Ectodermal cell (in vitro differentiated cells): Measurements from ENCODE around the gene CHST8.

Experiments used
- H3K27ac ChIP-seq: 2 replicates; pipeline ENCODE4 v1.7.0; 2013; ENCODE audit warnings: mild to moderate bottlenecking, low read depth, low read length; ENCODE audit not compliant: insufficient read depth, poor library complexity, severe bottlenecking
- H3K27me3 ChIP-seq: 2 replicates; pipeline ENCODE4 v1.7.0; 2013; ENCODE audit warnings: mild to moderate bottlenecking, low read length; ENCODE audit not compliant: insufficient read depth, control insufficient read depth, poor library complexity, severe bottlenecking
- H3K36me3 ChIP-seq: one replicate; pipeline ENCODE4 v1.7.0; 2013; ENCODE audit warnings: low read length; ENCODE audit not compliant: control insufficient read depth, insufficient read depth
- H3K4me1 ChIP-seq: one replicate; pipeline ENCODE4 v1.7.0; 2013; ENCODE audit warnings: low read length; ENCODE audit not compliant: control insufficient read depth, insufficient read depth
- H3K4me3 ChIP-seq: 2 replicates; pipeline ENCODE4 v1.7.0; 2013; ENCODE audit warnings: low read depth, low read length, control low read depth; ENCODE audit not compliant: insufficient read depth
- H3K9me3 ChIP-seq: 2 replicates; pipeline ENCODE4 v1.7.0; 2013; ENCODE audit warnings: mild to moderate bottlenecking, low read length, moderate library complexity; ENCODE audit not compliant: control insufficient read depth
- WGBS, 2 experiments: methylation state at CpG; one replicate each; pipeline ENCODE4 v1.1.7; 2013; ENCODE audit warnings: missing lambda C conversion rate in 2 of 2; 5-methylcytosine and 5-hydroxymethylcytosine counted together

Gene CHST8

DNA sequence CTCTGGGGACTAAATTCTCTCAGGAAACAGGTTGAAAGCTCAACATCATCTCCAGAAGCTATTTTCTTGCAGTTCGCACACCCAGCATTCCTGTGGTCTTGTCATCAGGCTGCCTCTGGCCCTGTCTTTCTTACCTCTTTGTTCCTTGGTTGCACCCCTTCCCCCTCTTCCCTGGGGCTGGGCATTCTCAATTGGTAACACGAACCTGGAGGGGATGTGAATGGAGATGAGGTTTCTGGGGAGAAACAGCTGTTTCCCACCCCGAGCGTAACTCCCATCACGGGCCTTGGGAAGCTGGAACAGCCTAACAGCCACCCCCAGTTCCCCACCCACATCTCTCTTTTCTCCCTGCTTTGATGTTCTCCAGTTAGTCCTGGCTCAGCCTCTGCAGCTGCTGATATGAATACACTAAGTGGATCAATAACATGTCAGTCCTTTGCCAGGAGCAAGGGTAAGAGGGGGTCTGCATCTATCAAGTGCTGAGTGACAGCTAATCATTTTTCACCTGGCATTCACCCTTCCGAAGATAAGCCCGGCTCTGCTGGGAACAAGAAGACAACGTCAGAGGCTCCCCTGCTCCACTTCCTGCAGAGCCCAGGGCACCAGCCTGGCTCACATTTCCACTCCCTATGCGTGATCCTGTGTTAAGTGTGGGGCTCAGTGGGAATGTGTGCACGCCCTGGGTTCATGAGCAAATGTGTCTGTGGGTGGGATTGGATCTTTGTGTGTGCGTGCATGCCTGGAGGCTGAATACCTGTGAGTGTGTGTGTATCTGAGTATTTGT, 100.9 kb downstream of the CHST8 start:
- WGBS, 2 experiments, result 78 to 79% methylated on average over 10 of the region's 11 CpGs
- peaks cover 12% of the 10 kb centered on the region for H3K4me1 ChIP-seq

DNA sequence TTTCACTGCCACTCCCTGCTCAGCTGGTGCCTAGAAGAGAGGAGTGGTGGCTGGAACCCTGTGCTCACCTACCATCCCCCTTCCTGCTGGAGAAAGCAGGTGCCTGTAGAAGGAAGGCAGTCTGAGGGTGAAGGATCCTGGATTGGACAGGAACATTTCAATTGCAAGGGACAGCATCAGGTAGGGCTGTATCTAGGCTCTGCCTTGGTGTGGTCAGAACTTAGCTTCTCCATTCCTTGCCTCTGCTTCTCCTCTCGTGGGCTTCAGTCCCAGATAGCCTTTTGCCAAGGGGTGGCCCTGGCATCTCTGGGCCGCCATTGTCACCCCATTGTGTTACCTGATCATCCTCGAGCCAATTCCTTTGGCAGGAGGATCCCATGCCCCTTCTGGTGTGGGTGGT, 101.8 kb downstream of the CHST8 start:
- H3K4me3 ChIP-seq, result no peak overlapping the region
- H3K27me3 ChIP-seq, result no peaks in the 10 kb centered on the region
- no peaks in the 10 kb centered on the region for H3K36me3 ChIP-seq
- 91 to 93% methylated on average over 3 of the region's 3 CpGs for WGBS, 2 experiments
- peaks cover 12% of the 10 kb centered on the region for H3K4me1 ChIP-seq
- H3K9me3 ChIP-seq, result no peaks in the 10 kb centered on the region
- no peak overlapping the region for H3K27ac ChIP-seq

More for the DNA sequence above, 100.9 kb downstream of the CHST8 start:
- Histone ChIP-seq H3K27me3 (no peaks in the 10 kb centered on the region), H3K27ac (no peak overlapping the region), H3K4me3 (no peak overlapping the region), H3K9me3 (no peaks in the 10 kb centered on the region), H3K36me3 (no peaks in the 10 kb centered on the region)

DNA sequence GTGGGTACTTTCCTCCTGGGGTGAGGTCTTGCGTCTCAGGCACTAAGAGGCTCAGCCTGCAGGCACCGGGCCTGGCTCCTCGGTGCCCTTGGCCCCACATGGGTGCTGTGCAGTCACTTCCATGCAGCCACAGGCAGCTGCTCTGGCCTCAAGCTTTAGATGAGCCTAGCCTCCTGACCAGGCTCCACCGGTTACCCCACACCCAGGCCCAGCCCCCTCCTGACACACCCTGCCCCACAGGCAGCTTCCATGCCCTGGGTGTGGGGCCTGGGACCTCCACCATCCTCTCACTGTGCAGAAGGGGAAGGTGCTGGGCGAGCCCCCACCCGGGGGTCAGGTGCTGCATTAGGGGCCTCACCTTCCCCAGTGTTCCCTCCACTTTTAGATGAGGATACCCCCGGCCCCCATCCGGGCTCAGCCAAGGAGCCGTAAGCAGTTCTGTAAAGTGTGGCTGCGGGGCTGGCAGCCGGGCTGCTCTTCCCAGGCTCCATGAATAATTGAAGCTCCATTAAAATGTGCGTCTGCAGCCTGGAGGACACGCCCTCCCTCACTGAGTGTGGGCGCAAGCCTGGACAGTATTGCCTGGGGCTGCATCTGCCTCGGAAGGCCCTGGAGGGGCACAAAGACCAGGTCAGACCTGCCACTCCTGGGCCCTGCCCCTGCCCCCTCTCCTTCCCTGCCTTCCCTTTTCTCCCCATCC, 102.4 kb downstream of the CHST8 start:
- H3K4me1 ChIP-seq, result peaks cover 12% of the 10 kb centered on the region
- no peaks in the 10 kb centered on the region for H3K9me3 ChIP-seq
- H3K36me3 ChIP-seq, result no peaks in the 10 kb centered on the region
- no peak overlapping the region for H3K4me3 ChIP-seq
- H3K27ac ChIP-seq, result no peak overlapping the region
- no peaks in the 10 kb centered on the region for H3K27me3 ChIP-seq
- 90 to 91% methylated on average over 15 of the region's 15 CpGs for WGBS, 2 experiments

DNA sequence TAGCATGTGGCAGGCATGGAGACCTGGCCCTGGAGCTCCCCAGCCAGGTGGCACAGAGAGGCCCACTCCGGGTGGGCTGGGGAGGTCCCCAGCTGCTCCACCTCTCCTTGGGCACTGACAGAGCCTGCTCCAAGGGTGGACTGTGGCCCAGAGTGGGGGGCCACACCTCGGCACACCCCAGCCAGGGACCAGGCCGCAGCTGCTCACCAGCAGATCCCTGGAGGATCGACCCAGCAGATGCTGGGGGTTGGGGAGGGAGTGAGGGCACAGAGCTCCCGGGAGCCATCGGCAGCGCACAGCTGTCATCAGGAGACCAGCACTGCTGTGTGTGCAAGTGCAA, 102.9 kb downstream of the CHST8 start:
- Histone ChIP-seq H3K36me3 (no peaks in the 10 kb centered on the region), H3K27me3 (no peaks in the 10 kb centered on the region), H3K27ac (no peak overlapping the region), H3K9me3 (no peaks in the 10 kb centered on the region), H3K4me1 (peaks cover 12% of the 10 kb centered on the region), H3K4me3 (no peak overlapping the region)
- WGBS, 2 experiments, result 88 to 90% methylated on average over 7 of the region's 7 CpGs

DNA sequence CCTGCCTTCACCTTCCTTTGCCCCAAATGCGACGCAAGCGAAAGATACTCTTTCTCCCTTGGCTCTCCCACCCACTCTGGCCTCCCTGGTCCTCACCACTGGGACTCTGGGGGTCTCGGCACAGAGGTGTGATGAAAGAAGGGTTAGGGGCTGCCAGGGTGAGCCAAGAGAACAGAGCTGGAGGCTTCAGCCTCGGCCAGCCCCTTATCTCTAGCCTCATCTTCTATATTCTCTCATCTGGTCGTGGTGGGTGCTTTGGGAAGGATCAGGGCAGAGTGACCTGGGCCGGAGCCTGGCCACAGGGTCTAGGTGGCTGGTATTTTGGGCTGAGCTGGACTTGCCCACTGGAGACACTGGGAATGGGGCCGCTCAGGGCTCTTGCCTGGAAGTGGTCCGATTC, 103.8 kb downstream of the CHST8 start:
- no peaks in the 10 kb centered on the region for H3K9me3 ChIP-seq
- no peaks in the 10 kb centered on the region for H3K36me3 ChIP-seq
- H3K4me3 ChIP-seq, result no peak overlapping the region
- no peak overlapping the region for H3K27ac ChIP-seq
- no peaks in the 10 kb centered on the region for H3K27me3 ChIP-seq
- 91 to 93% methylated on average over 9 of the region's 9 CpGs for WGBS, 2 experiments
- peaks cover 12% of the 10 kb centered on the region for H3K4me1 ChIP-seq

DNA sequence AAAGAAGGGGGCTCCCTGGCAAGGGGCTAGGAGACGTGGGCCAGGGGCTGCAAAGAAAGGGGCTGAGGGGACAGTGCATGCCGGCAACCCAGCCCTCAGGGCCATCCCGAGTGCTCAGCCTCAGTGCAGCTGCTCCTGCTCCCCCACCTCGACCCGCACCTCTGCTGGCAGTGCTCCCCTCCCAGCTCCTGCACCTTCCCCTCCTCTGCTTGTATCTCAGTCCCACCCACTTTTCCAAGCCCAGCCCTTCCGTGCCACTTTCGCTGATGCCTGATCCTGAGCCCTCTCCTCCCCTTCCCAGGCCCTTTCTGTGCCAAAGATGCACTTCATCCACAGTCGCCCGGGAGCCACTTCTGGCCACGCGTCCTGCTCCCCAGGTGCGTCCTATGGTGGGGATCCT, 105.0 kb downstream of the CHST8 start:
- H3K9me3 ChIP-seq, result no peaks in the 10 kb centered on the region
- H3K27me3 ChIP-seq, result no peaks in the 10 kb centered on the region
- WGBS, 2 experiments, result 81 to 82% methylated on average over 12 of the region's 12 CpGs
- H3K4me1 ChIP-seq, result peaks cover 12% of the 10 kb centered on the region
- H3K36me3 ChIP-seq, result no peaks in the 10 kb centered on the region
- H3K27ac ChIP-seq, result no peak overlapping the region
- H3K4me3 ChIP-seq, result no peak overlapping the region

DNA sequence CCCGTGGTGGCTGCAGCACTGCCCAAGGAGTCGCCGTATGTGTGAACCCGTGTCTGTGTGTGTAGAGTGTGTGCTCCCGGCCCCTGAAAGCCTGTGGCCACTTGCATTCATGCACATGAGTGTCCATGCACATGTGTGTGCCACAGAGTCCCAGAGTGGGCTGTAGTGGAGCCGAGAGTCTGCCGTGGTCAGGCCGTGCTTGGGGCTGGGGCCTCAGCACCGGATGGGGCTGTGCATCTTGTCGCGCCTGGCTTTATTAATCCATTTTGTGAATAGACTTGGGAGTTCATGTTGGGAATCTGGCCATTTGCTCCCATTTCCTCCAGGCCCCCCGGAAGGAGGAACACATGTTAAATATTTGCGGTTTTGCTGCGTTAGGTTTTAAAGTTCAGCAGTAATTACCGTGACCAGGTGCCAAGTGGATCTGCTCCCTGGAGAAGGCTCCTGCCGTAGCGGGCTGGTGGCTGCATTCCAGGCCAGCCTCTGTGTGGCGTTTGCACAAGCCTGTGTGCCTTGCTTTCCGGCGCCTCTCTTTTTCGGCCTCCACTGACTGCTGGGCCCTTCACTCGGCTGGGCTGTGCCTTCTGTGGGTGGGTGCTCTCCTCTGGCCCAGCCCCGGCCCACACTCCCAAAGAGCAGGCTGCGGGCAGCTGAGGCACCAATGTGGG, 105.7 kb downstream of the CHST8 start:
- 93% methylated on average over 24 of the region's 24 CpGs for WGBS, 2 experiments
- Histone ChIP-seq H3K4me3 (no peak overlapping the region), H3K27ac (no peak overlapping the region)

DNA sequence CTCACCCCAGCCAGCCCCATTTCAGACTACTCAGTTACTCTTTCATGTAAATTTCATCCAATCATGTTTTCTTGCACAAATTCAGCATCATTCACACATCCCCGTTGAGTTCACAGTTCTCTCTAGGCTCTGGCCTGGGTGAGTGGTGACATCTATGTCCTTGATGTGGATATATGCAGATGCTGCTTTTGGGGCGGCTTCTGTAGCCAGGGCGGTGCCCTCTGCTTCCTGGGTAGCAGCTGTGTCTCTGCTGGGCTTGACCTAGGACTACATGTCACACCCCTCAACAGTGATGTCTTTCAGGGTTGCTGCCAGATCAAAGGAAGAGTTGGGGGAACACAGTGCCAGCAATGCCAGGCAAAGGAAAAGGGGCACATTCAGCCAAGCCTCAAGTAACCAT, 106.4 kb downstream of the CHST8 start:
- H3K4me1 ChIP-seq, result peaks cover 6% of the 10 kb centered on the region
- H3K9me3 ChIP-seq, result no peaks in the 10 kb centered on the region
- WGBS, 2 experiments, result 96 to 100% methylated on average over 3 of the region's 3 CpGs
- H3K27me3 ChIP-seq, result no peaks in the 10 kb centered on the region
- no peaks in the 10 kb centered on the region for H3K36me3 ChIP-seq
- H3K27ac ChIP-seq, result no peak overlapping the region
- no peak overlapping the region for H3K4me3 ChIP-seq

More for the DNA sequence above, 105.7 kb downstream of the CHST8 start:
- Histone ChIP-seq H3K4me1 (peaks cover 10% of the 10 kb centered on the region), H3K9me3 (no peaks in the 10 kb centered on the region), H3K27me3 (no peaks in the 10 kb centered on the region), H3K36me3 (no peaks in the 10 kb centered on the region)

DNA sequence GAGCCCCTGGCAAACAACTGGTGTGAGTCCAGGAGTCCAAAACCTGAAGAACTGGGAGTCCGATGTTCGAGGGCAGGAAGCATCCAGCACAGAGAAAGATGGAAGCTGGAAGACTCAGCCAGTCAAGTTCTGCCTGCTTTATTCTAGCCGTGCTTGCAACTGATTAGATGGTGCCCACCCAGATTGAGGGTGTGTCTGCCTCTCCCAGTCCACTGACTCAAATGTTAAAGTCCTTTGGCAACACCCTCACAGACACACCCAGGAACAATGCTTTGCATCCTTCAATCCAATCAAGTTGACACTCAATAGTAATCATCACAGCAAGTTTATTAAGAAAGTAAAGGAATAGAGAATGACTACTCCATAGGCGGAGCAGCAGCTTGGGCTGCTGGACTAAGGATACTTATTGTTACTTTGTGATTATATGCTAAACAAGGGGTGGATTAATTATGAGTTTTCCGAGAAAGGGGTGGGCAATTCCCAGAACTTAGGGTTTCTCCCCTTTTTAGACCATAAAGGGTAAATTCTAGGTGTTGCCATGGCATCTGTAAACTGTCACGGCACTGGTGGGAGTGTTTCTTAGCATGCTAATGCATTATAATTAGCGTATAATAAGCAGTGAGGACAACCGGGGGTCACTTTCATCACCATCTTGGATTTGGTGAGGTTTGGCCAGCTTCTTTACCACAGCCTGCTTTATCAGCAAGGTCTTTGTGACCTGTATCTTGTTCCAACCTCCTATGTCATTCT, 109.3 kb downstream of the CHST8 start:
- 90 to 92% methylated on average over 8 of the region's 8 CpGs for whole genome bisulfite sequencing, 2 experiments
- Histone ChIP-seq H3K27me3 (no peaks in the 10 kb centered on the region), H3K9me3 (no peaks in the 10 kb centered on the region), H3K4me1 (no peaks in the 10 kb centered on the region), H3K27ac (no peak overlapping the region), H3K36me3 (no peaks in the 10 kb centered on the region), H3K4me3 (no peak overlapping the region)

DNA sequence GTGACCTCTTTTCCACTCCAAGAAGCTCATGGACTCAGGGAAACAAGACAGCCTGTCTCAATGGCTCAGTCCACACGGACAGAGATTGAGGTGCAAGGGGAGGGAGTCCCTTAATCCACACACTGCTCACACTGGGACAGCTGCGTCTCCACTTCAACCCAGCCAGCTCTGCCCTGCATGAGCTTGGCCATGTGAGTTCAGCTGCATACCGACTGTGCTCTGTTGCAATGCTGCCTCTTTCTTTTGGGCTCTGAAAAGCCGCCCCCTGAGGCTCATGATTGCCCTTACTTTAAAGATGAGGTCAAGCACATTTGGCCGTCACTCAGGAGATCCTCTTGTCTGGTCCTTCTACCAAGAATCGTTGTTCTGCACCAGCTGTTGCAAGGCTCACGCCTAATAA, 110.1 kb downstream of the CHST8 start:
- Histone ChIP-seq H3K4me1 (no peaks in the 10 kb centered on the region), H3K36me3 (no peaks in the 10 kb centered on the region), H3K4me3 (no peak overlapping the region), H3K27ac (no peak overlapping the region), H3K9me3 (no peaks in the 10 kb centered on the region), H3K27me3 (no peaks in the 10 kb centered on the region)
- WGBS, 2 experiments, result 64 to 71% methylated on average over 7 of the region's 7 CpGs
